HepG2 (cell line): ENCODE results near the gene CRKL. TPM values are rescaled to one million over a fixed set of nuclear protein-coding genes. Genes with fewer than 3 reads are reported as not detected.

ENCODE experiments used
- ARID5B ChIP-seq: IDR thresholded peaks from 2 replicates; pipeline ENCODE4 v1.4.0; 2020; ENCODE audit warnings: mild to moderate bottlenecking, missing genetic modification reagents
- BCLAF1 ChIP-seq: fragments of 450-650 bp; IDR thresholded peaks from 2 replicates; pipeline ENCODE4 v1.6.1; 2017; ENCODE audit warnings: mild to moderate bottlenecking
- GFI1 ChIP-seq: sonication (generic); formaldehyde crosslinking; IDR thresholded peaks from 2 replicates; pipeline ENCODE4 v1.5.0; 2020; ENCODE audit warnings: missing genetic modification reagents, mild to moderate bottlenecking, borderline replicate concordance
- HDAC1 ChIP-seq: sonication (generic); formaldehyde crosslinking; IDR thresholded peaks from 2 replicates; pipeline ENCODE4 v1.5.1; 2020; ENCODE audit warnings: mild to moderate bottlenecking, missing genetic modification reagents
- KDM5A ChIP-seq: fragments of 200-600 bp; sonication (generic); IDR thresholded peaks from 2 replicates; pipeline ENCODE4 v1.7.0; 2018; ENCODE audit warnings: antibody characterized with exemption, mild to moderate bottlenecking, low read length, borderline replicate concordance
- PATZ1 ChIP-seq: sonication (generic); formaldehyde crosslinking; IDR thresholded peaks from 2 replicates; pipeline ENCODE4 v1.4.0; 2020; ENCODE audit warnings: missing genetic modification reagents
- RERE ChIP-seq: IDR thresholded peaks from 2 replicates; pipeline ENCODE4 v1.6.1; 2016; ENCODE audit warnings: low read depth, missing genetic modification reagents, missing compliant biosample characterization
- SAFB2 ChIP-seq: sonication (generic); formaldehyde crosslinking; IDR thresholded peaks from 2 replicates; pipeline ENCODE4 v1.5.1; 2020; ENCODE audit warnings: missing genetic modification reagents, low read depth, mild to moderate bottlenecking, borderline replicate concordance
- SP1 ChIP-seq, 2 experiments: fragments of 450-650 bp in 1 of 2; sonication (generic) in 1 of 2; formaldehyde crosslinking in 1 of 2; IDR thresholded peaks; 2 replicates each; pipeline versions ENCODE4 v1.4.0 to v1.6.1; 2016 to 2020; ENCODE audit warnings: missing genetic modification reagents in 1 of 2
- TBX2 ChIP-seq: sonication (generic); formaldehyde crosslinking; IDR thresholded peaks from 2 replicates; pipeline ENCODE4 v1.5.0; 2020; ENCODE audit warnings: missing genetic modification reagents, mild to moderate bottlenecking, borderline replicate concordance
- ZNF251 ChIP-seq: sonication (generic); formaldehyde crosslinking; IDR thresholded peaks from 2 replicates; pipeline ENCODE4 v1.9.0; 2021; ENCODE audit warnings: mild to moderate bottlenecking, missing genetic modification reagents
- ZNF382 ChIP-seq: sonication (generic); formaldehyde crosslinking; IDR thresholded peaks from 2 replicates; pipeline ENCODE4 v1.5.0; 2020; ENCODE audit warnings: missing genetic modification reagents, mild to moderate bottlenecking, borderline replicate concordance
- ZNF562 ChIP-seq: sonication (generic); formaldehyde crosslinking; IDR thresholded peaks from 2 replicates; pipeline ENCODE4 v1.8.0; 2022; ENCODE audit warnings: missing genetic modification reagents, borderline replicate concordance
- polyA plus RNA-seq, 8 experiments: library from polyadenylated mRNA; depleted of rRNA in 3 of 8; stranded (reverse) in 7 of 8; unstranded in 1 of 8; fragments of >200 nt; fragmentation: Illumina TruSeq in 4 of 8; extraction: Trizol in 4 of 8; gene quantifications; 2 replicates each; pipeline versions ENCODE4 v1.2.1 to v1.2.3, GENCODE V29; 2011 to 2016; ENCODE audit warnings: low read depth in 4 of 8, missing spikeins in 1 of 8, mixed read lengths in 1 of 8; ENCODE audit not compliant: insufficient read depth in 1 of 8
- total RNA-seq, 5 experiments: library from RNA; depleted of rRNA; stranded (reverse); fragments of >200 nt; fragmentation: Illumina TruSeq; extraction: Trizol; gene quantifications; 2 replicates each; pipeline ENCODE4 v1.2.3, GENCODE V29; 2016; ENCODE audit warnings: low read depth in 1 of 5

CRKL gene
- total and polyA plus RNA-seq, 2 of the 13 experiments (the other 11 are each of a cell fraction or from before 2014, with no cell fraction given), result 37.4 to 60.6 TPM

GRCh38 chr22:20885557-20886323, 31.5 kb upstream of the CRKL start (continued):
- TF ChIP-seq SP1 (IDR thresholded peaks at IDR 0.05), result no peak
- TF ChIP-seq SP1 (CRISPR knock-in tag; IDR thresholded peaks at IDR 0.05), result peak; percentile 67
- no peak for TF ChIP-seq ZNF382 (CRISPR knock-in tag)
- TF ChIP-seq ZNF251 (CRISPR knock-in tag), result no peak
- TF ChIP-seq TBX2 (CRISPR knock-in tag), result peak; percentile 69
- TF ChIP-seq HDAC1 (CRISPR knock-in tag), result peak; percentile 65; the same call in 1 of the 2 replicates
- TF ChIP-seq ZNF562 (CRISPR knock-in tag), result no peak
- TF ChIP-seq KDM5A, result no peak; the same call in 1 of the 2 replicates
- no peak for TF ChIP-seq RERE (CRISPR knock-in tag)
- peak; percentile 37; the same call in 1 of the 2 replicates for TF ChIP-seq PATZ1 (CRISPR knock-in tag)
- peak; percentile 63; the same call in 1 of the 2 replicates for TF ChIP-seq ARID5B (CRISPR knock-in tag)
- no peak for TF ChIP-seq GFI1 (CRISPR knock-in tag)
- no peak; the same call in 1 of the 2 replicates for TF ChIP-seq SAFB2 (CRISPR knock-in tag)
- TF ChIP-seq BCLAF1, result no peak
